ENCODE data around the gene ENTHD1.

The ENTHD1 gene

DNA sequence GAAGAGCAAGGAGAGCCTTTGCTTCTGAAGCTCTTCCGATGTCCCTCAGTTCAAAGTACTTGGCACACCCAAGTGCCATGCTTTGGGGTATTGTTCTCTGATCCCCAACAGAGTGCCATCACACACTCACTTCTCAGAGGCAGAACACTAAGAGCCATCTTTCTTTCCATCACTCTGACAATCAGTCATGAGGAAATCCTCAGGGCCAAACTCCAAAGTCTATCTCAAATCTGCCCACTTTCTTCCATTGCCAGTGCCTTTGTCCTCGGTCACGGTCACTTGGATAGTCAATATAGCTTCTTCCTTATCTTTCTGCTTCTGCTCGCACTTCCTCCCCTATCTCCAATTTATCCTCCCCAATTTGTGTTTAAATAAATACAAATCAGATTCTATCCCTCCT is 90.9 kb downstream of the ENTHD1 start:
- 92% methylated on average over 3 of the region's 4 CpGs for WGBS (ENCODE audit: insufficient coverage)
- Histone ChIP-seq H3K36me3 (ENCODE audit: control insufficient read depth in 4 of 4, insufficient read depth in 4 of 4, low read length in 3 of 4) (no peaks in the 10 kb centered on the region), H3K4me1 (ENCODE audit: control extremely low read depth in 1 of 4, control insufficient read depth in 4 of 4, insufficient read depth in 4 of 4, low read length in 3 of 4) (peaks cover 0 to 7% (median 3%) of the 10 kb centered on the region in 4 experiments), H3K27ac (ENCODE audit: insufficient read depth in 1 of 2, low read depth in 1 of 2, low read length in 2 of 2, poor library complexity in 1 of 2, severe bottlenecking in 2 of 2) (no peak overlapping the region), H3K27me3 (replicated peaks in 2 of 5; ENCODE audit: control insufficient read depth in 4 of 5, insufficient read depth in 5 of 5, low read length in 4 of 5) (peaks cover 0 to 38% (median 7%) of the 10 kb centered on the region in 5 experiments), H3K4me3 (ENCODE audit: control insufficient read depth in 1 of 7, extremely low read depth in 1 of 7, insufficient read depth in 4 of 7, low read depth in 2 of 7, low read length in 6 of 7) (no peak overlapping the region), H3K9me3 (ENCODE audit: control extremely low read depth in 1 of 5, control insufficient read depth in 4 of 5, insufficient read depth in 2 of 5, low read depth in 1 of 5, low read length in 4 of 5) (peaks cover 0 to 23% (median 15%) of the 10 kb centered on the region in 5 experiments)
- ChIA-PET CTCF (interaction anchor here (0.7 kb wide), 1 partner anchor 11 kb away, joined by 3 read pairs; no protein-coding TSS in a partner anchor), POLR2A (no interaction called here)
- DNase-seq = no peak

DNA sequence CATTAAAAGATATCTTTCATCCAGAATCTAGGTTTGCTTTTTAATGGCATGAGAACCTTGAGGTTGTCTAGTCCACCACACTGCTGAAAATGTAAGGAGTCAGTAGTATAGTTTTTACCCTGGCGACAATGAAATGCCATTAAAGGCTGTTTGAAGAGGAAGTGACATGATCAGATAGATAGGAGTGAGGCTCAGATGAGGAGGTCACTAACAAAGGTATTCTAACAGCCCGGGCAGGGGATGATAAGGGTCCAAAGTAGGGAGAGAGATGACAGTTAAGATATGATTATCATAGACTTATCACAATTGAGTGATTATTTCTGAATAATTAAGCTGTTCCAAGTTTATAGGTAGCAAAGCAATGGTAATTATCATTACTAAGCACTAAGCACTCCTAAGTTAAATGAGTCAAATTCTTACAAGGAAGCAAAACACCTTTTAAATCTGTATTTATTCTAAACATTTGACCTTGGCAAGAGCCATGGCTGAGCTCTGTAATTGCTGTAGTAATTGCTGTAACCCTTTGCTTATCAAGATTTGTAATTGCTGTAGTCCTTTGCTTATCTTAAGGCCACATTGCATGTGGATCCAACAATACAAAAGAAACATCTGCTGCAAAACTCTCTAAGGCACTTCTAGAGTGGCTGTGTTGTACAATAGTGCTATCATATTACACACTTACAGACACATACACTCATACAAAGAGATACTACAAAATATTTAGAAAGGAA is 92.6 kb downstream of the ENTHD1 start:
- CTCF ChIA-PET = no interaction called here
- DNase-seq = peak in 2 of 3 donors; percentile 12 to 47
- H3K9me3 ChIP-seq (ENCODE audit: control extremely low read depth in 1 of 5, control insufficient read depth in 4 of 5, insufficient read depth in 2 of 5, low read depth in 1 of 5, low read length in 4 of 5) = peaks cover 5 to 36% (median 19%) of the 10 kb centered on the region in 5 experiments
- peaks cover 0 to 28% (median 7%) of the 10 kb centered on the region in 5 experiments for H3K27me3 ChIP-seq (replicated peaks in 2 of 5; ENCODE audit: control insufficient read depth in 4 of 5, insufficient read depth in 5 of 5, low read length in 4 of 5)
- H3K4me3 ChIP-seq (ENCODE audit: control insufficient read depth in 1 of 7, extremely low read depth in 1 of 7, insufficient read depth in 4 of 7, low read depth in 2 of 7, low read length in 6 of 7) = no peak overlapping the region
- no CpG with 5 or more reads among the region's 2 CpGs for WGBS (ENCODE audit: insufficient coverage)
- POLR2A ChIA-PET = no interaction called here
- H3K36me3 ChIP-seq (ENCODE audit: control insufficient read depth in 4 of 4, insufficient read depth in 4 of 4, low read length in 3 of 4) = no peaks in the 10 kb centered on the region
- H3K4me1 ChIP-seq (ENCODE audit: control extremely low read depth in 1 of 4, control insufficient read depth in 4 of 4, insufficient read depth in 4 of 4, low read length in 3 of 4) = peaks cover 0 to 6% (median 2%) of the 10 kb centered on the region in 4 experiments
- no peak overlapping the region for H3K27ac ChIP-seq (ENCODE audit: insufficient read depth in 1 of 2, low read depth in 1 of 2, low read length in 2 of 2, poor library complexity in 1 of 2, severe bottlenecking in 2 of 2)

DNA sequence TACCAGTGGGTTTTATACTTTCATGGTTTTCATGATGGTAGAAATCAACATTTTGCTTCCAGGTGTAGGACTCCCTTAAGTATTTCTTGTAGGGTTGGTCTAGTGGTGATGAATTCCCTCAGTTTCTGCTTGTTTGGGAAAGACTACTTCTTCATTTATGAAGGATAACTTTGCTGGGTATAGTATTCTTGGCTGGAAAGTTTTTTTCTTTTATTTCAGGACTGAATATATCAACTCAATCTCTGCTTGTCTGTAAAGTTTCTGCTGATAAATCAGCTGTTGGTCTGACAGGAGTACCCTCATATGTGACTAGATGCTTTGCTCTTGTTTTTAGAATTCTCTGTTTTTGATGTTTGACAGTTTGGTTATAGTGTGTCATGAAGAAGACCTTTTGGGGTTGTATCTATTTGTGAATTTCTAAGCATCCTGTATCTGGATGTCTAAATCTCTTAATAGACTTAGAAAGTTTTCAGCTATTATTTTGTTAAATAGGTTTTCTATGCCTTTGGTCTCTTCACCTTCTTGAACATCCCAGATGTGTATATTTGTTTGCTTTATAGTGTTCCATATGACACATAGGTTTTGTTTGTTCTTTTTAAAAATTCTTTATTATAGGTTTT is 95.9 kb downstream of the ENTHD1 start:
- peak in 1 of 3 donors; percentile 11 for DNase-seq
- H3K27me3 ChIP-seq (replicated peaks in 2 of 5; ENCODE audit: control insufficient read depth in 4 of 5, insufficient read depth in 5 of 5, low read length in 4 of 5) = peaks cover 0 to 13% (median 4%) of the 10 kb centered on the region in 5 experiments
- no peak overlapping the region for H3K4me3 ChIP-seq (ENCODE audit: control insufficient read depth in 1 of 7, extremely low read depth in 1 of 7, insufficient read depth in 4 of 7, low read depth in 2 of 7, low read length in 6 of 7)
- CTCF ChIA-PET = no interaction called here
- no peaks in the 10 kb centered on the region for H3K36me3 ChIP-seq (ENCODE audit: control insufficient read depth in 4 of 4, insufficient read depth in 4 of 4, low read length in 3 of 4)
- POLR2A ChIA-PET = no interaction called here
- H3K4me1 ChIP-seq (ENCODE audit: control extremely low read depth in 1 of 4, control insufficient read depth in 4 of 4, insufficient read depth in 4 of 4, low read length in 3 of 4) = no peaks in the 10 kb centered on the region
- H3K9me3 ChIP-seq (ENCODE audit: control extremely low read depth in 1 of 5, control insufficient read depth in 4 of 5, insufficient read depth in 2 of 5, low read depth in 1 of 5, low read length in 4 of 5) = peaks cover 5 to 45% (median 18%) of the 10 kb centered on the region in 5 experiments
- H3K27ac ChIP-seq (ENCODE audit: insufficient read depth in 1 of 2, low read depth in 1 of 2, low read length in 2 of 2, poor library complexity in 1 of 2, severe bottlenecking in 2 of 2) = no peak overlapping the region

DNA sequence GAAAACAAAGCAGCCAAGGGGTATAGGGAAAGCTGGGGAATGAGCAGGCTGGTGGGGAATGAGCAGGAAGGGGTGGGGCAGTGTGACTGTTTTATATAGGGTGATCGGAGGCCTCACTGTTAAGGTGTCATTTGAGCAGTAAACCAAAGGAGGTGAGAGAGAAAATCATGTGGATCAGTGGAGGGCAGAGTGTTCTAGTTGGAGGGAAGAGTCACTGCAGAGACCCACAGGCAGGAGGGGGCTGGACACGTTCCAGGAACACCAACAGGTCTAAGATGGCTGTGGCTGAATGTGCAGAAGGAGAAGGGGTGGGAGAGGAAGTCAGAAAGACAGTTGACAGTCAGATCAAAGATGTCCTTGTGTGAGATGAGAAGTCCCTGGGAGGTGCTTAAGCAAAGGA is 103.8 kb downstream of the ENTHD1 start:
- ChIA-PET POLR2A (no interaction called here), CTCF (no interaction called here)
- Histone ChIP-seq H3K27me3 (replicated peaks in 2 of 5; ENCODE audit: control insufficient read depth in 4 of 5, insufficient read depth in 5 of 5, low read length in 4 of 5) (peaks cover 0 to 17% (median 7%) of the 10 kb centered on the region in 5 experiments), H3K9me3 (ENCODE audit: control extremely low read depth in 1 of 5, control insufficient read depth in 4 of 5, insufficient read depth in 2 of 5, low read depth in 1 of 5, low read length in 4 of 5) (peaks cover 0 to 4% (median 0%) of the 10 kb centered on the region in 5 experiments), H3K4me3 (ENCODE audit: control insufficient read depth in 1 of 7, extremely low read depth in 1 of 7, insufficient read depth in 4 of 7, low read depth in 2 of 7, low read length in 6 of 7) (no peak overlapping the region), H3K4me1 (ENCODE audit: control extremely low read depth in 1 of 4, control insufficient read depth in 4 of 4, insufficient read depth in 4 of 4, low read length in 3 of 4) (no peaks in the 10 kb centered on the region), H3K27ac (ENCODE audit: insufficient read depth in 1 of 2, low read depth in 1 of 2, low read length in 2 of 2, poor library complexity in 1 of 2, severe bottlenecking in 2 of 2) (no peak overlapping the region), H3K36me3 (ENCODE audit: control insufficient read depth in 4 of 4, insufficient read depth in 4 of 4, low read length in 3 of 4) (no peaks in the 10 kb centered on the region)
- no peak for DNase-seq
- 75% methylated on average over 2 of the region's 2 CpGs for WGBS (ENCODE audit: insufficient coverage)

DNA sequence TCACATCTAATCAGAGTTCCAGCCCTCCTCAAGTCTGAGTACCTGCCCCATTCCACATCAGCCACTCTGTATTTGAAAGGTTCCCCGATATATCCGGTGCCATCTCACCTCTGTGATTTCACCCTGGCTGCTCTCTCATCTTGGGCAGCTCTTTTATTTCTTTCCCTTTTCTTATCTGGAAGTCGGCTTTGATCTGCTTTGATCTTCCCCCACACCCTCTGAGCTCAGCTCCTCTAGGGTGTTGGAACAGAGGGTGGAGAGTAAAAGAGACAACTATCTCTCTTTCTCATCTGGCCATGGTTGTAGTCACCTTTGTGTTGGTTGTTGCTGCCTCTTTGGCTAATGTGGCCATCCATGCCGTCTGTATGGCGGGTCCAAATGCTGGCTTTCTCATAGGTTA is 108.3 kb downstream of the ENTHD1 start:
- WGBS (ENCODE audit: insufficient coverage) = 63% methylated on average over 3 of the region's 5 CpGs
- ChIA-PET CTCF (no interaction called here), POLR2A (no interaction called here)
- no peaks in the 10 kb centered on the region for H3K36me3 ChIP-seq (ENCODE audit: control insufficient read depth in 4 of 4, insufficient read depth in 4 of 4, low read length in 3 of 4)
- peaks cover 0 to 22% (median 14%) of the 10 kb centered on the region in 5 experiments for H3K27me3 ChIP-seq (replicated peaks in 2 of 5; ENCODE audit: control insufficient read depth in 4 of 5, insufficient read depth in 5 of 5, low read length in 4 of 5)
- DNase-seq = no peak
- H3K4me3 ChIP-seq (ENCODE audit: control insufficient read depth in 1 of 7, extremely low read depth in 1 of 7, insufficient read depth in 4 of 7, low read depth in 2 of 7, low read length in 6 of 7) = no peak overlapping the region
- H3K9me3 ChIP-seq (ENCODE audit: control extremely low read depth in 1 of 5, control insufficient read depth in 4 of 5, insufficient read depth in 2 of 5, low read depth in 1 of 5, low read length in 4 of 5) = no peaks in the 10 kb centered on the region
- H3K27ac ChIP-seq (ENCODE audit: insufficient read depth in 1 of 2, low read depth in 1 of 2, low read length in 2 of 2, poor library complexity in 1 of 2, severe bottlenecking in 2 of 2) = no peak overlapping the region
- no peaks in the 10 kb centered on the region for H3K4me1 ChIP-seq (ENCODE audit: control extremely low read depth in 1 of 4, control insufficient read depth in 4 of 4, insufficient read depth in 4 of 4, low read length in 3 of 4)

DNA sequence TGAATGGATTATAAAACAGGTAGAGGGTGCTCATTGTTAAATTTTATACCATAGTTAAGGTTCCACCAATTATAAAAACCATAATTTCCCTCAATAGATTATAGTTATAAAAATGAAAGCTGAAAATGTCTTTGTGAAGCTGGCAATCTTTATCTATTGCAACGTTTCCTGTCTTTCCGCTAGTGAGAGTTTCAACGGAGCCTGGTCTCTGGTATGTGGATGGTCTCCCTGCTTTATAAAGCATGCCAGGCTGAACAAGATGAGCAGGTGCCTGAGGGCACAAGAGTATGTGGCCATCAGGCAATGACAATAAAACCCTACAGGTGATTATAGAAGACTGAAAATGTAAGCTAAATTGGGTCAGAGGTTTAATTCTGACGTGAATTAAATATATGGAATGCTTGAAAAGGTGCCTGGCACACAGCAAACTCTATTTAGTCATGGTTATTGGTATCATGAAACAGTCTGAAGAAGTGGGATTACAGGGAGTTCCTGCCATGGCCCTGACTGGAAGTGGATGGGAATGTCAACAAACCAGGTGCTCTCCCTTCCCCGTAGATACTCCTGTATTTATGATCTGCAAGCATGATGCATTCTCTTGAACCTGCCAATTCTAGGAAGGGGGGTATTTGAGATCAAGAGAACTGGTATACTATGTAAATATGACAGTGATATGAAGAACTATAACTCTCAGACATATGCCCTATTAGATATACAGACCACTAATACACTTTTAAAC is 115.7 kb downstream of the ENTHD1 start:
- no peaks in the 10 kb centered on the region for H3K36me3 ChIP-seq (ENCODE audit: control insufficient read depth in 4 of 4, insufficient read depth in 4 of 4, low read length in 3 of 4)
- peak in 2 of 3 donors; percentile 25 to 46 for DNase-seq
- peaks cover 0 to 3% (median 0%) of the 10 kb centered on the region in 5 experiments for H3K27me3 ChIP-seq (replicated peaks in 2 of 5; ENCODE audit: control insufficient read depth in 4 of 5, insufficient read depth in 5 of 5, low read length in 4 of 5)
- H3K27ac ChIP-seq (ENCODE audit: insufficient read depth in 1 of 2, low read depth in 1 of 2, low read length in 2 of 2, poor library complexity in 1 of 2, severe bottlenecking in 2 of 2) = no peak overlapping the region
- peaks cover 0 to 15% (median 9%) of the 10 kb centered on the region in 4 experiments for H3K4me1 ChIP-seq (ENCODE audit: control extremely low read depth in 1 of 4, control insufficient read depth in 4 of 4, insufficient read depth in 4 of 4, low read length in 3 of 4)
- WGBS (ENCODE audit: insufficient coverage) = 43% methylated on average over 1 of the region's 5 CpGs
- H3K9me3 ChIP-seq (ENCODE audit: control extremely low read depth in 1 of 5, control insufficient read depth in 4 of 5, insufficient read depth in 2 of 5, low read depth in 1 of 5, low read length in 4 of 5) = no peaks in the 10 kb centered on the region
- no peak overlapping the region for H3K4me3 ChIP-seq (ENCODE audit: control insufficient read depth in 1 of 7, extremely low read depth in 1 of 7, insufficient read depth in 4 of 7, low read depth in 2 of 7, low read length in 6 of 7)
- ChIA-PET POLR2A (no interaction called here), CTCF (no interaction called here)
